Ovary (tissue), 9 donors: ENCODE results near the gene SLC25A1. TPM values are rescaled to one million over a fixed set of nuclear protein-coding genes. Genes with fewer than 3 reads are reported as not detected.

Experiments used
- DNase-seq, 5 donors: peaks; one replicate each; pipeline ENCODE4 v3.0.0-alpha.2; 2019 to 2020
- H3K27ac ChIP-seq, 2 donors: fragments of 200-600 bp; one replicate each; pipeline versions ENCODE4 v1.5.1 to v1.8.0; 2019 to 2022
- H3K27me3 ChIP-seq: fragments of 200-600 bp; one replicate; pipeline ENCODE4 v1.8.0; 2022
- H3K36me3 ChIP-seq: fragments of 200-600 bp; sonication (generic); one replicate; pipeline ENCODE4 v1.5.1; 2019
- H3K4me1 ChIP-seq: one replicate; pipeline ENCODE4 v1.8.1; 2013; ENCODE audit warnings: mild to moderate bottlenecking, moderate library complexity; ENCODE audit not compliant: insufficient read depth
- H3K4me3 ChIP-seq: fragments of 200-600 bp; sonication (generic); one replicate; pipeline ENCODE4 v1.5.1; 2017
- H3K9me3 ChIP-seq, 2 donors: fragments of 200-600 bp in 1 of 2; sonication (generic) in 1 of 2; one replicate each; pipeline versions ENCODE4 v1.5.1 to v1.8.1; 2013 to 2019; ENCODE audit warnings: mild to moderate bottlenecking in 1 of 2, moderate library complexity in 1 of 2
- EP300 ChIP-seq: sonication (generic); formaldehyde crosslinking; IDR thresholded peaks from one replicate; pipeline ENCODE4 v1.6.1; 2017; ENCODE audit warnings: antibody characterized with exemption
- POLR2A ChIP-seq: fragments of 450-650 bp; IDR thresholded peaks from one replicate; pipeline ENCODE4 v1.6.1; 2017; ENCODE audit warnings: antibody characterized with exemption, mild to moderate bottlenecking, moderate library complexity
- WGBS, 3 donors: extraction: QIAGEN DNeasy Blood & Tissue Kit in 1 of 3; methylation state at CpG; one replicate each; pipeline versions ENCODE4 v1.1.5 to v1.1.7; 2013 to 2017; 5-methylcytosine and 5-hydroxymethylcytosine counted together
- intact Hi-C, 4 donors: fragments of 100-400 bp; cut with DNase I; formaldehyde crosslinking; loops; one replicate each; pipeline versions ENCODE4 v1.11.0 to v1.15.1; 2022 to 2023
- polyA plus RNA-seq, 2 donors: library from polyadenylated mRNA; stranded (reverse); fragments of 200-250 nt in 1 of 2; fragments of 350-450 nt in 1 of 2; fragmentation: Illumina TruSeq in 1 of 2; extraction: RNeasy Lipid Tissue Mini Kit (QIAGEN cat#74804) in 1 of 2; gene quantifications; one replicate each; pipeline ENCODE4 v1.2.3, GENCODE V29; 2013 to 2014
- total RNA-seq, 7 donors: library from RNA; depleted of rRNA in 2 of 7; stranded (reverse); fragments of >200 nt in 2 of 7; fragmentation: NEBNext Ultra II Directional in 3 of 7; extraction: Animal tissue kit (Norgen Biotek cat#: 25700) in 3 of 7; gene quantifications; one replicate each; pipeline versions ENCODE4 v1.1.0 to v1.2.4, GENCODE V29; 2016 to 2023
- TF ChIP-seq, protein P1 (sequence below), 3 donors: fragments of 450-650 bp in 2 of 3; fragments of 200-600 bp in 1 of 3; IDR thresholded peaks; one replicate each; pipeline versions ENCODE4 v1.5.1 to v1.8.0; 2016 to 2022; ENCODE audit warnings: antibody characterized with exemption in 3 of 3, mild to moderate bottlenecking in 1 of 3
- donor health status: DM: no; HTN: no; CAD: no; lungs with moderate emphysema.
- donor health status: DM: no; HTN: no; CAD: no.
- donor health status: Bipolar disorder and iron deficiency.
- donor health status: DM: yes; HTN: yes; CAD: no.
- donor health status: DM: no; HTN: no; CAD: no.
- donor health status: DM: yes; HTN: yes; CAD: no.

SLC25A1 gene
- total and polyA plus RNA-seq, 9 donors = 15.8 to 90.7 (median 63.9) TPM

DNA sequence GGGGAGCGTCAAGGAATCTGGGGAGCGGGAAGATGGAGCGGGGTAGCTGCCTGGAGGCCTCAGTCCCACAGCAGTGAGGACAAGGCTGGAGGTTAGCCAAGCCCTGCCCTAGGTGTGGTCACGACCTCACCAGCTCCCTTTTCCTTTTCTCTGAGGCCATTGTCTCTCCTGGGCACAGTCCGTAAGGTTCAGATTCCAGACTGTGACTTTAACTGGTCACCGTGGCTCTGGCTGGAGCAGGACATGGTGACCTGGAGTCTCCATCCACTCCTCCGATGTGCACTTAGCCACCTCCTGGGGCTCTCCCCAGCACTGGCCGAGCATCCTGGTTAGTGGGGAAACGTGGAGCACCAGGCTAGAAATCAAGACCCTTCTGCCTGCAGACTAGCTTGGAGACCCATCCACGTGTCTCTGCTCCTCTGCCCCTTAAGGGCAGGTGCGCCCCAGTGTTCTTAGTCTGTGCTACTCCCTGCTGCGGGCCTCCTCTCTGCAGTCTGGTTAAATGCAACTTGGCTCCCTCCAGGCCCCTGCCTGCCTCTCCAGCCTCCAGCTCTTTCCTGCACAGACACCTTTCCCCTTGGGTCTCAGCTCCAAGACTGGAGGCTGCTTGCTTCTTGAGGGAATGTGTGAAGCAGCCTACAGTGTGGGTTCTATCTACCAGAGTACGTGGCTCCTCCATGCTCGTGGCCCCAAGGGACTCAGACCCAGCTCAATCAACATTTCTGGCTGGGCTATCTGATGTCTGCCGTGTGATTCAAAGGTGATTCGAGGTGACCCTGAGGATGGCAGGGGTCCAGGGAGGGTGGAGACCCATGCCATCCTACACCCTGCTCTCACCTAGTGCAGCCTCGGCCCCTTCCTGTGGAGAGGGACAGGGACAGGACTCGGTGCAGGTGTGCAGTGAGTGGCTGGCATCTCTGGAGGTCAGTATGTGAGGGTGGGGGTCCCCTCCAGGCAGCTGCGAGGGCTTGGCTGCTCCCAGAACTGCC lies 5.2 kb downstream of the SLC25A1 start:
- H3K4me1 ChIP-seq = peaks cover 17% of the 10 kb centered on the region
- DNase-seq = no peak
- intact Hi-C loops = no loop called here
- WGBS, 3 donors = 52 to 61% (median 59%) methylated on average over 18 to 19 of the region's 19 CpGs
- no peaks in the 10 kb centered on the region for H3K27me3 ChIP-seq
- TF ChIP-seq POLR2A (no peak), EP300 (no peak)
- TF ChIP-seq, protein P1, sequence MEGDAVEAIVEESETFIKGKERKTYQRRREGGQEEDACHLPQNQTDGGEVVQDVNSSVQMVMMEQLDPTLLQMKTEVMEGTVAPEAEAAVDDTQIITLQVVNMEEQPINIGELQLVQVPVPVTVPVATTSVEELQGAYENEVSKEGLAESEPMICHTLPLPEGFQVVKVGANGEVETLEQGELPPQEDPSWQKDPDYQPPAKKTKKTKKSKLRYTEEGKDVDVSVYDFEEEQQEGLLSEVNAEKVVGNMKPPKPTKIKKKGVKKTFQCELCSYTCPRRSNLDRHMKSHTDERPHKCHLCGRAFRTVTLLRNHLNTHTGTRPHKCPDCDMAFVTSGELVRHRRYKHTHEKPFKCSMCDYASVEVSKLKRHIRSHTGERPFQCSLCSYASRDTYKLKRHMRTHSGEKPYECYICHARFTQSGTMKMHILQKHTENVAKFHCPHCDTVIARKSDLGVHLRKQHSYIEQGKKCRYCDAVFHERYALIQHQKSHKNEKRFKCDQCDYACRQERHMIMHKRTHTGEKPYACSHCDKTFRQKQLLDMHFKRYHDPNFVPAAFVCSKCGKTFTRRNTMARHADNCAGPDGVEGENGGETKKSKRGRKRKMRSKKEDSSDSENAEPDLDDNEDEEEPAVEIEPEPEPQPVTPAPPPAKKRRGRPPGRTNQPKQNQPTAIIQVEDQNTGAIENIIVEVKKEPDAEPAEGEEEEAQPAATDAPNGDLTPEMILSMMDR (IDR thresholded peaks at IDR 0.05) = no peak
- no peaks in the 10 kb centered on the region for H3K9me3 ChIP-seq
- no peak overlapping the region for H3K4me3 ChIP-seq
- no peaks in the 10 kb centered on the region for H3K36me3 ChIP-seq
- no peak overlapping the region for H3K27ac ChIP-seq

DNA sequence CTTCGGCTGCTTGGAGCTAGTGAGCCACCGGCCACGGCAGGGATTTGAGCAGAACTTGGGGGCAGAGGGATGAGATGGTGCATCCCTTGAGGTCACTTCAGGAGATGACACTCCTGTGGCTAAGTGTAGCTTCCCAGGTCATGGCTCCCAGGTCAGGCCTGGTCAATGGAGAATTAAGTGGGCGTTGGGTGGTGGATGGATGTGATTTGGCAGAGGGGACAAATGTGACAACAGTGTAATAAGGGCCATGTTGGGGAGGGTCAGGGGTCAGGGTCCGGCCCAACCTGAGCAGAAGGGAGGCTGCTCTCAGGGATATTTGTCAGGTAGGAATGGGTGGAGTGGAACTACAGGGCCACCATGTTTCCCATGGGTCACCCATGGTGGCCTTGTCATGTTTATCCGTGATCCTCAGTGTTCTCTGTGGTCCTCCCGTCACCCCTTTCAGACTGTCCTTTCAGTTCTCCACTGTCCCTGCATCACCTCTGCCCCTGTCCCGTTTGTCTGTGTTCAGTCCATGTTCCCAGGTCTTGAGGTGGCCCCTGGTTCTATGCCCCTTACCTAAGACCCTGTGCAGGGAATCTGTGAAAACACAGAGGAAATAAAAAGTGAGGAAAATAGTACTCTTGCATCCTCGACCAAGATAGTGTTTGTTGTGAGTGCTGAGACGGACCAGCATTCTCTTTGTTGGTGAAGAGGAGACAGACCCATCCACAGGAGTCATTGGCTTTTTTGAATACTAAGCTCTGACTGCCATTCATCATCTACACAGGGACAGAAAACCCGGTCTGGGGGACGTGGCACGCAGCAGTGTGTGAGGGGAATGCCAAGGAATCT lies 6.1 kb downstream of the SLC25A1 start:
- TF ChIP-seq POLR2A (no peak), EP300 (no peak)
- TF ChIP-seq, protein P1 (IDR thresholded peaks at IDR 0.05) = no peak
- no peaks in the 10 kb centered on the region for H3K9me3 ChIP-seq
- H3K27ac ChIP-seq = peak overlapping the region; percentile 66 to 88
- intact Hi-C loops = no loop called here
- no peaks in the 10 kb centered on the region for H3K27me3 ChIP-seq
- peak overlapping the region; percentile 90 for H3K4me3 ChIP-seq
- no peaks in the 10 kb centered on the region for H3K36me3 ChIP-seq
- whole genome bisulfite sequencing, 3 donors = 23 to 32% (median 25%) methylated on average over 13 of the region's 13 CpGs
- peaks cover 17% of the 10 kb centered on the region for H3K4me1 ChIP-seq
- no peak for DNase-seq

DNA sequence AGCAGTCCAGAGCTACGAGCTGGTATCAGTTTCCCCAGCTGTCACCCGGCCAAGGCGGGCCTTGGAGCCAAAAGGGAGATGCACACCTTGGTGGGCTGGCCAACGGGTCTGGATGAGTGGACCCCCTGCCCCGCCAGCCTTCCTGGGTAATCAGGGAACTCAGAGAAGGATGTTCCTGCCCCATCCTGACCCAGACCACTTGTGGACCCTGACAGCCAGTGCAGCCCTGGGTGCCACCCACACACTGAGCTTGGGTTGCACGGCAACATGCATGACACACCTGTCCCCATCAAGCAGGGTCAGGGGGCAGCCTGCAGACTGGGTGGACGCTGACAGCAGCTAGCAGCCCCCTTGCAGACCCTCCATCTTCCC lies 8.6 kb downstream of the SLC25A1 start:
- Histone ChIP-seq H3K4me1 (peaks cover 15% of the 10 kb centered on the region), H3K36me3 (no peaks in the 10 kb centered on the region), H3K27ac (peak overlapping the region in 1 of 2 donors; percentile 88), H3K27me3 (no peaks in the 10 kb centered on the region), H3K4me3 (no peak overlapping the region), H3K9me3 (no peaks in the 10 kb centered on the region)
- WGBS, 3 donors = 35 to 59% (median 42%) methylated on average over 4 to 7 of the region's 7 CpGs
- peak in 2 of 5 donors; percentile 53 to 54 for DNase-seq
- TF ChIP-seq, protein P1 (IDR thresholded peaks at IDR 0.05) = no peak
- no peak for TF ChIP-seq POLR2A
- no peak for TF ChIP-seq EP300
- intact Hi-C loops = loop anchor here in 1 of 4 donors (2.0 kb wide), 1 partner anchor 21 kb away; no protein-coding TSS in a partner anchor
